ENCODE measurements around the gene PAFAH2.

The PAFAH2 gene

DNA sequence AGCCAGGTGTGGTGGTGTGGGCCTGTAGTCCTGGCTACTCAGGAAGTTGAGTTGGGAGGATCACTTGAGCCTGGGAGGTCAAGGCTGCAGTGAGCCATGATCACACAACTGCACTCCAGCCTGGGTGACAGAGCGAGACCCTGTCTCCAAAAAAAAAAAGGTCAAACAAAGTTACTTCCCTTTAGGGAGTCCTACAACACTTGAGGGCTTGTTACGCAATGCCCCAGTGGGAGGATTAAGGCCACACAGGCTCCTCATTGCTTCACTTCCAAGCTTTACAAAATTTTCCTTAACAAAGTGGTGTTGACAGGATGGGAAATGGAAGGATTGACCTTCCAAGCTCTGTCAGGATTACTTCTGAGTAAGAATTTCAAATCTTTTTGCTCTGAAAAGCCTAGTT lies 17.5 kb upstream of the PAFAH2 start:
- TF ChIP-seq, protein P1, sequence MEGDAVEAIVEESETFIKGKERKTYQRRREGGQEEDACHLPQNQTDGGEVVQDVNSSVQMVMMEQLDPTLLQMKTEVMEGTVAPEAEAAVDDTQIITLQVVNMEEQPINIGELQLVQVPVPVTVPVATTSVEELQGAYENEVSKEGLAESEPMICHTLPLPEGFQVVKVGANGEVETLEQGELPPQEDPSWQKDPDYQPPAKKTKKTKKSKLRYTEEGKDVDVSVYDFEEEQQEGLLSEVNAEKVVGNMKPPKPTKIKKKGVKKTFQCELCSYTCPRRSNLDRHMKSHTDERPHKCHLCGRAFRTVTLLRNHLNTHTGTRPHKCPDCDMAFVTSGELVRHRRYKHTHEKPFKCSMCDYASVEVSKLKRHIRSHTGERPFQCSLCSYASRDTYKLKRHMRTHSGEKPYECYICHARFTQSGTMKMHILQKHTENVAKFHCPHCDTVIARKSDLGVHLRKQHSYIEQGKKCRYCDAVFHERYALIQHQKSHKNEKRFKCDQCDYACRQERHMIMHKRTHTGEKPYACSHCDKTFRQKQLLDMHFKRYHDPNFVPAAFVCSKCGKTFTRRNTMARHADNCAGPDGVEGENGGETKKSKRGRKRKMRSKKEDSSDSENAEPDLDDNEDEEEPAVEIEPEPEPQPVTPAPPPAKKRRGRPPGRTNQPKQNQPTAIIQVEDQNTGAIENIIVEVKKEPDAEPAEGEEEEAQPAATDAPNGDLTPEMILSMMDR (IDR thresholded peaks at IDR 0.05; ENCODE audit: low read depth, low read length), result no peak
- in situ Hi-C loops (cut with HindIII; ENCODE audit: low sequenced_read_pairs), result no loop called here
- H3K4me3 ChIP-seq (ENCODE audit: low read depth, low read length), result no peak overlapping the region
- no peak for DNase-seq (ENCODE audit: low read depth, low spot score)

- no peak for DNase-seq (ENCODE audit: low read depth, low spot score)
- in situ Hi-C loops (cut with HindIII; ENCODE audit: low sequenced_read_pairs), result no loop called here
- no peak overlapping the region for H3K4me3 ChIP-seq (ENCODE audit: low read depth, low read length)
- TF ChIP-seq, protein P1 (IDR thresholded peaks at IDR 0.05; ENCODE audit: low read depth, low read length), result no peak
Observed at GRCh38 chr1:26014179-26014578, 16.3 kb upstream of the PAFAH2 start.

DNA sequence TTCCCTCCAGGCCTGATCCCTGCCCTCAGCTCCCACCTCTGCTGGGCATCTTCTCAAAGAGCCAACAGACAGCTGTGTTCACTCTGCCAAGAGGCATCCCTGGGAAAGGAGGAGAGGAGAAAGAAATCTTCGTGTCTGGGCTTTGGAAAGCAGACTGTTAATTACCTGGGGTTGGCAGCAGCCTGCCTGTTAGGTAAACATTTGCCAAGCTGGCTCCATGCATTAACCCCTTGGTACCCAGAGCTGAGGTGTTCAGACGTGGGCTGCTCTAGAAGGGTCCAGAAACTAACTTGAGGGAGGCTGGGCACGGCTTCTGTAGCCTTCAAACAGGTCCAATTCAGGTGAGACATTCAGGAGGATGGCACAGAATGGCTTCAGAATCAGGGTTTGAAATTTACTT lies 15.0 kb upstream of the PAFAH2 start:
- TF ChIP-seq, protein P1 (IDR thresholded peaks at IDR 0.05; ENCODE audit: low read depth, low read length), result no peak
- no peak for DNase-seq (ENCODE audit: low read depth, low spot score)
- H3K4me3 ChIP-seq (ENCODE audit: low read depth, low read length), result no peak overlapping the region
- in situ Hi-C loops (cut with HindIII; ENCODE audit: low sequenced_read_pairs), result no loop called here

- TF ChIP-seq, protein P1 (IDR thresholded peaks at IDR 0.05; ENCODE audit: low read depth, low read length), result no peak
- in situ Hi-C loops (cut with HindIII; ENCODE audit: low sequenced_read_pairs), result no loop called here
- no peak for DNase-seq (ENCODE audit: low read depth, low spot score)
Observed at GRCh38 chr1:26010825-26011224, 13.0 kb upstream of the PAFAH2 start.

DNA sequence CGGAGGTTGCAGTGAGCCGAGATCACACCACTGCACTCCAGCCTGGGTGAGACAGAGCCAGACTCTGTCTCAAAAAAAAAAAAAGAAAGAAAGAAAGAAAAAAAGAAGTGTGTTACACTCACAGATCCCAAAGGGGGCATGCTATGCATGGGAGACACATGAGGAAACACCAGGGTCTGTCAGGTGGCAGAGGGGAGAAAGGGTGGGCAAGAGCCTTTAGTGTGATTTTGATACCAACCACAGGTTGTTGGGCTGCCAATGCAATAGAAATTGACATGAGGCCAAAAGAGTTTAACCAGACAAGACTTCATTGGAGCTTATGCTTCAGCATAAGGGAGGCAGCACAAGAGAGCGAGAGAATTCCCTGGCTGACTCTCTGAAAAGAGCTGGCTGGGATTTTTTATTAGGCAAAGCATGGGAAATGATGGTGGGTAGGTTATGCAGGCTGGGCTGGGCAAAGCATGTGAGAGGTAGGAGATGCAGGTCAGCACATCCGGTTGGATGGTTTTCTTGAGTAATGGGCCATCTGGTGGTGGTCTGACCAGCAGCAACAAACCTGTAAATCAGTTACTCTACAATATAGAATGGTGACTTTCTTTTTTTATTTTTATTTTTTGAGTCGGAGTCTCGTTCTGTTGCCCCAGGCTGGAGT lies 12.1 kb upstream of the PAFAH2 start:
- no peak overlapping the region for H3K4me3 ChIP-seq (ENCODE audit: low read depth, low read length)
- in situ Hi-C loops (cut with HindIII; ENCODE audit: low sequenced_read_pairs), result no loop called here
- no peak for DNase-seq (ENCODE audit: low read depth, low spot score)
- TF ChIP-seq, protein P1 (IDR thresholded peaks at IDR 0.05; ENCODE audit: low read depth, low read length), result peak; percentile 30

More at GRCh38 chr1:26010825-26011224, 13.0 kb upstream of the PAFAH2 start:
- H3K4me3 ChIP-seq (ENCODE audit: low read depth, low read length), result no peak overlapping the region

GRCh38 chr1:26006710-26007109 lies 8.8 kb upstream of the PAFAH2 start:
- H3K4me3 ChIP-seq (ENCODE audit: low read depth, low read length), result no peak overlapping the region
- DNase-seq (ENCODE audit: low read depth, low spot score), result no peak
- in situ Hi-C loops (cut with HindIII; ENCODE audit: low sequenced_read_pairs), result no loop called here
- TF ChIP-seq, protein P1 (IDR thresholded peaks at IDR 0.05; ENCODE audit: low read depth, low read length), result no peak

All from astrocyte of the spinal cord (primary cell).